Endothelial cell (in vitro differentiated cells): ENCODE results near the gene TTC34. TPM values are rescaled to one million over a fixed set of nuclear protein-coding genes. Genes with fewer than 3 reads are reported as not detected.

Experiments
- DNase-seq: peaks from one replicate; pipeline ENCODE4 v3.0.0; 2021; ENCODE audit warnings: low spot score
- H3K27ac Mint-ChIP-seq: one replicate; pipeline ENCODE4 v1.8.0; 2021; ENCODE audit warnings: mixed read lengths, inconsistent platforms; ENCODE audit not compliant: unreplicated experiment
- H3K27me3 Mint-ChIP-seq: one replicate; pipeline ENCODE4 v1.8.0; 2021; ENCODE audit warnings: mild to moderate bottlenecking, moderate library complexity, mixed read lengths, inconsistent platforms; ENCODE audit not compliant: unreplicated experiment
- H3K36me3 Mint-ChIP-seq: one replicate; pipeline ENCODE4 v1.8.0; 2021; ENCODE audit warnings: mild to moderate bottlenecking, low read depth, mixed read lengths, inconsistent platforms; ENCODE audit not compliant: unreplicated experiment
- H3K4me1 Mint-ChIP-seq: one replicate; pipeline ENCODE4 v1.8.0; 2021; ENCODE audit warnings: mild to moderate bottlenecking, mixed read lengths, inconsistent platforms; ENCODE audit not compliant: unreplicated experiment
- H3K4me3 Mint-ChIP-seq: one replicate; pipeline ENCODE4 v1.8.0; 2021; ENCODE audit warnings: mild to moderate bottlenecking, mixed read lengths, inconsistent platforms; ENCODE audit not compliant: unreplicated experiment
- H3K9me3 Mint-ChIP-seq: one replicate; pipeline ENCODE4 v1.8.0; 2021; ENCODE audit warnings: mixed read lengths, inconsistent platforms; ENCODE audit not compliant: unreplicated experiment
- total RNA-seq: library from RNA; stranded (reverse); fragmentation: NEBNext Ultra II Directional; extraction: Animal tissue kit (Norgen Biotek cat#: 25700); gene quantifications from one replicate; pipeline ENCODE4 v1.2.1, GENCODE V29; 2021; ENCODE audit not compliant: unreplicated experiment
- TF ChIP-seq, protein P1 (sequence below): fragments of 200-600 bp; sonication (generic); IDR thresholded peaks from one replicate; pipeline ENCODE4 v1.5.0; 2021; ENCODE audit warnings: antibody characterized with exemption; ENCODE audit not compliant: unreplicated experiment

Gene TTC34
- total RNA-seq, 1 donor from 2014 or later = 0.82 TPM

- DNase-seq = no peak
- H3K36me3 Mint-ChIP-seq = peaks cover 2% of the 10 kb centered on the region
- H3K27me3 Mint-ChIP-seq = peaks cover 10% of the 10 kb centered on the region
- H3K9me3 Mint-ChIP-seq = no peaks in the 10 kb centered on the region
- H3K4me1 Mint-ChIP-seq = no peaks in the 10 kb centered on the region
- no peak overlapping the region for H3K4me3 Mint-ChIP-seq
- no peak overlapping the region for H3K27ac Mint-ChIP-seq
- TF ChIP-seq, protein P1, sequence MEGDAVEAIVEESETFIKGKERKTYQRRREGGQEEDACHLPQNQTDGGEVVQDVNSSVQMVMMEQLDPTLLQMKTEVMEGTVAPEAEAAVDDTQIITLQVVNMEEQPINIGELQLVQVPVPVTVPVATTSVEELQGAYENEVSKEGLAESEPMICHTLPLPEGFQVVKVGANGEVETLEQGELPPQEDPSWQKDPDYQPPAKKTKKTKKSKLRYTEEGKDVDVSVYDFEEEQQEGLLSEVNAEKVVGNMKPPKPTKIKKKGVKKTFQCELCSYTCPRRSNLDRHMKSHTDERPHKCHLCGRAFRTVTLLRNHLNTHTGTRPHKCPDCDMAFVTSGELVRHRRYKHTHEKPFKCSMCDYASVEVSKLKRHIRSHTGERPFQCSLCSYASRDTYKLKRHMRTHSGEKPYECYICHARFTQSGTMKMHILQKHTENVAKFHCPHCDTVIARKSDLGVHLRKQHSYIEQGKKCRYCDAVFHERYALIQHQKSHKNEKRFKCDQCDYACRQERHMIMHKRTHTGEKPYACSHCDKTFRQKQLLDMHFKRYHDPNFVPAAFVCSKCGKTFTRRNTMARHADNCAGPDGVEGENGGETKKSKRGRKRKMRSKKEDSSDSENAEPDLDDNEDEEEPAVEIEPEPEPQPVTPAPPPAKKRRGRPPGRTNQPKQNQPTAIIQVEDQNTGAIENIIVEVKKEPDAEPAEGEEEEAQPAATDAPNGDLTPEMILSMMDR = no peak
Observed at GRCh38 chr1:2625311-2625710, 176.2 kb downstream of the TTC34 start.

- Mint-ChIP-seq H3K27ac (no peak overlapping the region), H3K27me3 (peaks cover 7% of the 10 kb centered on the region), H3K4me1 (no peaks in the 10 kb centered on the region), H3K36me3 (no peaks in the 10 kb centered on the region), H3K4me3 (no peak overlapping the region), H3K9me3 (no peaks in the 10 kb centered on the region)
- no peak for DNase-seq
- TF ChIP-seq, protein P1 = no peak
Observed at GRCh38 chr1:2624735-2625300, 176.7 kb downstream of the TTC34 start.

GRCh38 chr1:2623571-2624337 lies 177.7 kb downstream of the TTC34 start:
- Mint-ChIP-seq H3K27me3 (peaks cover 4% of the 10 kb centered on the region), H3K9me3 (no peaks in the 10 kb centered on the region), H3K36me3 (no peaks in the 10 kb centered on the region), H3K4me3 (no peak overlapping the region), H3K4me1 (no peaks in the 10 kb centered on the region), H3K27ac (no peak overlapping the region)
- TF ChIP-seq, protein P1 = no peak
- DNase-seq = no peak

GRCh38 chr1:2617971-2618470 lies 183.5 kb downstream of the TTC34 start:
- Mint-ChIP-seq H3K4me1 (no peaks in the 10 kb centered on the region), H3K36me3 (no peaks in the 10 kb centered on the region), H3K4me3 (no peak overlapping the region), H3K27me3 (no peaks in the 10 kb centered on the region), H3K9me3 (no peaks in the 10 kb centered on the region), H3K27ac (no peak overlapping the region)
- no peak for DNase-seq
- TF ChIP-seq, protein P1 = no peak

- H3K4me1 Mint-ChIP-seq = no peaks in the 10 kb centered on the region
- no peak for DNase-seq
- no peak overlapping the region for H3K4me3 Mint-ChIP-seq
- H3K27ac Mint-ChIP-seq = no peak overlapping the region
- TF ChIP-seq, protein P1 = no peak
- H3K27me3 Mint-ChIP-seq = peaks cover 6% of the 10 kb centered on the region
- H3K9me3 Mint-ChIP-seq = no peaks in the 10 kb centered on the region
- no peaks in the 10 kb centered on the region for H3K36me3 Mint-ChIP-seq
Observed at GRCh38 chr1:2614145-2614544, 187.3 kb downstream of the TTC34 start.
